Smooth muscle cell (in vitro differentiated cells): ENCODE measurements around the gene EXOC4. TPM values are rescaled to one million over a fixed set of nuclear protein-coding genes. Genes with fewer than 3 reads are reported as not detected.

Experiments used
- DNase-seq: peaks from one replicate; lab custom pipeline; 2025; ENCODE audit not compliant: unreplicated experiment; lab: John Stamatoyannopoulos, UW
- H2AFZ ChIP-seq: fragments of 200-600 bp; sonication (generic); 2 replicates; pipeline ENCODE4 v1.6.0; 2016; ENCODE audit warnings: antibody characterized with exemption, low read depth, mild to moderate bottlenecking
- H3F3A ChIP-seq: fragments of 200-600 bp; sonication (generic); 2 replicates; pipeline ENCODE4 v1.6.0; 2017; ENCODE audit warnings: antibody characterized with exemption, low read depth
- H3K27ac ChIP-seq: fragments of 200-600 bp; sonication (generic); 2 replicates; pipeline ENCODE4 v1.5.1; 2016; ENCODE audit warnings: low read depth, mild to moderate bottlenecking
- H3K27me3 ChIP-seq: fragments of 200-600 bp; sonication (generic); 2 replicates; pipeline ENCODE4 v1.6.1; 2016; ENCODE audit warnings: low read depth, mild to moderate bottlenecking
- H3K36me3 ChIP-seq: fragments of 200-600 bp; sonication (generic); 2 replicates; pipeline ENCODE4 v1.5.1; 2016; ENCODE audit warnings: low read depth
- H3K4me1 ChIP-seq: fragments of 200-600 bp; sonication (generic); 2 replicates; pipeline ENCODE4 v1.5.1; 2016; ENCODE audit warnings: low read depth
- H3K4me2 ChIP-seq: fragments of 200-600 bp; sonication (generic); 2 replicates; pipeline ENCODE4 v1.6.0; 2016; ENCODE audit warnings: mild to moderate bottlenecking
- H3K4me3 ChIP-seq: fragments of 200-600 bp; sonication (generic); 2 replicates; pipeline ENCODE4 v1.5.1; 2016; ENCODE audit warnings: mild to moderate bottlenecking
- H3K79me2 ChIP-seq: fragments of 200-600 bp; sonication (generic); 2 replicates; pipeline ENCODE4 v1.6.0; 2016; ENCODE audit warnings: low read depth, mild to moderate bottlenecking
- H3K9ac ChIP-seq: fragments of 200-600 bp; sonication (generic); 2 replicates; pipeline ENCODE4 v1.6.0; 2016; ENCODE audit warnings: low read depth
- H3K9me3 ChIP-seq: fragments of 200-600 bp; sonication (generic); replicated peaks from 2 replicates; pipeline ENCODE4 v1.5.1; 2016; ENCODE audit warnings: low read depth
- H4K20me1 ChIP-seq: fragments of 200-600 bp; sonication (generic); 2 replicates; pipeline ENCODE4 v1.6.0; 2016; ENCODE audit warnings: low read depth
- WGBS: methylation state at CpG from one replicate; pipeline ENCODE4 v1.1.7; 2016; ENCODE audit warnings: low lambda C conversion rate; 5-methylcytosine and 5-hydroxymethylcytosine counted together
- polyA plus RNA-seq: library from polyadenylated mRNA; unstranded; fragments of >200 nt; fragmentation: Nextera tagmentation; extraction: Ambion mirVana; gene quantifications from 2 replicates; pipeline ENCODE4 v1.2.1, GENCODE V29; 2016
- total RNA-seq: library from RNA; depleted of rRNA; stranded (reverse); fragments of >200 nt; gene quantifications from 2 replicates; pipeline ENCODE4 v1.2.3, GENCODE V29; 2014
- TF ChIP-seq, protein P1 (sequence below): fragments of 200-600 bp; sonication (generic); IDR thresholded peaks from 2 replicates; pipeline ENCODE4 v1.5.1; 2017; ENCODE audit warnings: borderline replicate concordance, mild to moderate bottlenecking, antibody characterized with exemption; ENCODE audit not compliant: insufficient read depth, poor library complexity, severe bottlenecking

Gene EXOC4
- total and polyA plus RNA-seq, 2 experiments from 2014 or later: 21.5 to 47.1 TPM

DNA sequence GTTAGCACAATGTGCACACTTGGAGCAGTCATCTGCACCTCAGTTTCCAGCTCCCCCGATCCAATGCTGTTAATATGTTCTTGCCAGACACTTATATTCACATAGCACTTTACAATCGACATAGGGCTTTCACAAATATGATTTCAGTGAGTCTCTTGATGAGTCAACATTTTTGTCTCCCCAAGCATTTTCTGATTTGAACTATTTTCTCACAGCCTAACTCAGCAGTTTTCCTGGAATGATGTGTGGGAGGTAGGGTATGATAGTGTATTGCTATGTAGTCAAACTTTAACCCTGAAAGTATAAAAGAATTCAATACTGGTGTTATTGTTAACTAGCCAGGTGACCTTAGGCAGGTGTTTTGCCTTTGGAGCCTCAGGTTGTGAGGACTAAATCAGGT lies 791.8 kb downstream of the EXOC4 start:
- H4K20me1 ChIP-seq: no peaks in the 10 kb centered on the region
- TF ChIP-seq, protein P1, sequence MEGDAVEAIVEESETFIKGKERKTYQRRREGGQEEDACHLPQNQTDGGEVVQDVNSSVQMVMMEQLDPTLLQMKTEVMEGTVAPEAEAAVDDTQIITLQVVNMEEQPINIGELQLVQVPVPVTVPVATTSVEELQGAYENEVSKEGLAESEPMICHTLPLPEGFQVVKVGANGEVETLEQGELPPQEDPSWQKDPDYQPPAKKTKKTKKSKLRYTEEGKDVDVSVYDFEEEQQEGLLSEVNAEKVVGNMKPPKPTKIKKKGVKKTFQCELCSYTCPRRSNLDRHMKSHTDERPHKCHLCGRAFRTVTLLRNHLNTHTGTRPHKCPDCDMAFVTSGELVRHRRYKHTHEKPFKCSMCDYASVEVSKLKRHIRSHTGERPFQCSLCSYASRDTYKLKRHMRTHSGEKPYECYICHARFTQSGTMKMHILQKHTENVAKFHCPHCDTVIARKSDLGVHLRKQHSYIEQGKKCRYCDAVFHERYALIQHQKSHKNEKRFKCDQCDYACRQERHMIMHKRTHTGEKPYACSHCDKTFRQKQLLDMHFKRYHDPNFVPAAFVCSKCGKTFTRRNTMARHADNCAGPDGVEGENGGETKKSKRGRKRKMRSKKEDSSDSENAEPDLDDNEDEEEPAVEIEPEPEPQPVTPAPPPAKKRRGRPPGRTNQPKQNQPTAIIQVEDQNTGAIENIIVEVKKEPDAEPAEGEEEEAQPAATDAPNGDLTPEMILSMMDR: no peak
- no peaks in the 10 kb centered on the region for H3K36me3 ChIP-seq
- no peak overlapping the region for H3K9ac ChIP-seq
- 76% methylated on average over 2 of the region's 2 CpGs for WGBS
- no peaks in the 10 kb centered on the region for H3K4me1 ChIP-seq
- no peak overlapping the region for H2AFZ ChIP-seq
- H3K9me3 ChIP-seq: no peaks in the 10 kb centered on the region
- H3K27me3 ChIP-seq: no peaks in the 10 kb centered on the region
- DNase-seq: no peak
- H3K4me2 ChIP-seq: no peak overlapping the region
- H3K79me2 ChIP-seq: no peaks in the 10 kb centered on the region
- no peak overlapping the region for H3K27ac ChIP-seq
- no peaks in the 10 kb centered on the region for H3F3A ChIP-seq
- no peak overlapping the region for H3K4me3 ChIP-seq

DNA sequence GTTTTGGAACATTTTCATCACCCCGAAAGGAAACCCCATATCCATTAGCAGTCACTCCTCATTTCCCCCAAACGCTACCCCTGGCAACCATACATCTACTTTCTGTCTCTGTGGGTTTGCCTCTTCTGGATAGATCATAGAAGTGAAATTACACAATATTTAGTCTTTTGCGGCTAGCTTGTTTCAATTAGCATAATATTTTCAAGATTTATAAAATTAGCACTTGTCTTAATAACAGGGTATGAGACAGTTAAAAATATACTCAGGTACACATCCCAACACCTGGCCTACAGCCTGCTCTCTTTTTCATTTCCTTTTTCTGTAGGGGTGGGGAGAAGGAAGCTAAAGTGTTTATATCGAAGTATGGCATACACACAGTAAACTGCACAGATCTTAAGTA lies 792.8 kb downstream of the EXOC4 start:
- H2AFZ ChIP-seq: no peak overlapping the region
- WGBS: 94% methylated on average over 4 of the region's 4 CpGs
- no peaks in the 10 kb centered on the region for H3F3A ChIP-seq

DNA sequence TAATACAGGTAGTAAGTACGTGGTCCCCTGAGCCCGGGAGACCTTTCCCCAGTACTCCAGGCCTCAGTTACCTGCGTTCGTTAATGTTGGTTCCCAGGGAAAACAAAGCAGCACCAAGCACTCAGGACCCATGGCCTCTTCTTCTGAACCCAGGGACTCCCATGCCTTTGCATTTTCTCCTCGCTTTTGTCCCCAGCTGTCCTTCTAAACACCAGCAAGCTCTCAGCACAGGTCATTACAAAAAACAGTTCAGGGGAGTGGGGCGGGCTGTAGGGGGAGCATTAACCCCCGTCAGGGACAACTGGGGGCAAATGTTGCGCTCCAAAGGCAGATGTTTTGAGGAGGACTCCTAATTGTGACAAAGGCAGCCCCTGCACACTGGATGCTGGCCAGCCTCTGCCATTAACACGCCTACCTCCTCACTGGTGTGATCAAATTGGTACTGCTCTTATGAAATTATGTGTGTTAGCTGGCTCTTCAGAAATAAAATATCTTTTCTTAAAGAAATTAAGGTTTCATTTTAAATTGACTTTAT lies 793.8 kb downstream of the EXOC4 start:
- H4K20me1 ChIP-seq: no peaks in the 10 kb centered on the region
- no peaks in the 10 kb centered on the region for H3F3A ChIP-seq
- H3K4me2 ChIP-seq: no peak overlapping the region
- no peaks in the 10 kb centered on the region for H3K36me3 ChIP-seq
- H3K79me2 ChIP-seq: no peaks in the 10 kb centered on the region
- no peaks in the 10 kb centered on the region for H3K27me3 ChIP-seq
- no peak for DNase-seq
- WGBS: 92% methylated on average over 9 of the region's 9 CpGs
- H3K9me3 ChIP-seq: no peaks in the 10 kb centered on the region
- H2AFZ ChIP-seq: no peak overlapping the region
- H3K27ac ChIP-seq: no peak overlapping the region
- H3K9ac ChIP-seq: no peak overlapping the region
- TF ChIP-seq, protein P1: no peak
- no peaks in the 10 kb centered on the region for H3K4me1 ChIP-seq
- no peak overlapping the region for H3K4me3 ChIP-seq

More for the DNA sequence above, 792.8 kb downstream of the EXOC4 start:
- Histone ChIP-seq H3K4me3 (no peak overlapping the region), H3K4me2 (no peak overlapping the region), H3K9me3 (no peaks in the 10 kb centered on the region), H3K9ac (no peak overlapping the region), H3K27me3 (no peaks in the 10 kb centered on the region), H3K79me2 (no peaks in the 10 kb centered on the region), H4K20me1 (no peaks in the 10 kb centered on the region), H3K4me1 (no peaks in the 10 kb centered on the region), H3K27ac (no peak overlapping the region), H3K36me3 (no peaks in the 10 kb centered on the region)
- TF ChIP-seq, protein P1: no peak
- no peak for DNase-seq

DNA sequence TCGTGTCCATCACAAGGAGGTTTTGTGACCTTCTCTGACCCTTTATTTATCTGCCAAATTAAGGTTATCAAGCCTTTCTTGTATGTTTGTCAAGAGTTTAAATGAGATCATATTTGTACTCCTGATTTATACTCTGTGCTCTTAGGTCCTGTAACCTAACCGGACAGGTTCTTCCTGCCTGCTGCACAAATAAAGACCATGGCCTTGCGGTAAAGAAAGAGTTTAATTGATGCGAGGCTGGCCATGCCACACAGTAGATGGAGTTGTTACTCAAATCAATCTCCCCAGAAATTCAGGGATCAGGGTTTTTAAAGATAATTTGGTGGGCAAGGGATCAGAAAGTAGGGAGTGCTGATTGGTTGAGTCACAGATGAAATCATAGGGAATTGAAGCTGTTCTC lies 794.8 kb downstream of the EXOC4 start:
- Histone ChIP-seq H3K4me1 (no peaks in the 10 kb centered on the region), H3K27me3 (no peaks in the 10 kb centered on the region), H3F3A (no peaks in the 10 kb centered on the region), H3K4me2 (no peak overlapping the region), H3K9ac (no peak overlapping the region), H4K20me1 (no peaks in the 10 kb centered on the region), H3K9me3 (no peaks in the 10 kb centered on the region), H3K36me3 (no peaks in the 10 kb centered on the region), H2AFZ (no peak overlapping the region), H3K79me2 (no peaks in the 10 kb centered on the region), H3K4me3 (no peak overlapping the region), H3K27ac (no peak overlapping the region)
- TF ChIP-seq, protein P1: no peak
- 96% methylated on average over 4 of the region's 4 CpGs for WGBS
- no peak for DNase-seq
